Body of pancreas (tissue), 4 donors: ENCODE results near the gene MVB12B. TPM values are rescaled to one million over a fixed set of nuclear protein-coding genes. Genes with fewer than 3 reads are reported as not detected.
A peak's percentile ranks its signal among the peaks of the same experiment; 100 is the strongest.

Experiments
- ATAC-seq: fragments of 150-250 bp; one replicate; pipeline ENCODE4 v1.9.1; 2016
- DNase-seq, 4 donors: peaks; one replicate each; pipeline ENCODE4 v3.0.0-alpha.2; 2019
- H3K27ac ChIP-seq, 4 donors: fragments of 200-600 bp; sonication (generic); 1 replicate in 3 of 4; 2 replicates in 1 of 4; pipeline versions ENCODE4 v1.5.1 to v1.6.1; 2016 to 2019; ENCODE audit warnings: mild to moderate bottlenecking in 1 of 4, mixed read lengths in 1 of 4, moderate library complexity in 1 of 4
- H3K27me3 ChIP-seq, 2 donors: fragments of 200-600 bp; sonication (generic); one replicate each; pipeline ENCODE4 v1.6.0; 2016; ENCODE audit warnings: mild to moderate bottlenecking in 1 of 2
- H3K36me3 ChIP-seq, 2 donors: fragments of 200-600 bp; sonication (generic); replicated peaks in 1 of 2; 2 replicates each; pipeline ENCODE4 v1.5.1; 2016; ENCODE audit warnings: low read depth in 2 of 2; ENCODE audit not compliant: insufficient read depth in 1 of 2
- H3K4me1 ChIP-seq: fragments of 200-600 bp; sonication (generic); one replicate; pipeline ENCODE4 v1.6.0; 2016
- H3K4me3 ChIP-seq, 2 donors: fragments of 200-600 bp; sonication (generic); 1 replicate in 1 of 2; 2 replicates in 1 of 2; pipeline ENCODE4 v1.5.1; 2016 to 2019
- H3K9me3 ChIP-seq, 3 donors: fragments of 200-600 bp; sonication (generic); 1 replicate in 2 of 3; 2 replicates in 1 of 3; pipeline ENCODE4 v1.5.1; 2016
- POLR2A ChIP-seq, 3 donors: fragments of 450-650 bp; IDR thresholded peaks; one replicate each; pipeline ENCODE4 v1.6.1; 2016; ENCODE audit warnings: antibody characterized with exemption in 3 of 3, mild to moderate bottlenecking in 2 of 3
- WGBS, 2 donors: methylation state at CpG; one replicate each; pipeline ENCODE4 v1.1.5; 2017; 5-methylcytosine and 5-hydroxymethylcytosine counted together
- intact Hi-C: fragments of 100-400 bp; cut with DNase I; formaldehyde crosslinking; loops from one replicate; pipeline ENCODE4 v1.15.1; 2023
- total RNA-seq, 2 donors: library from RNA; depleted of rRNA; stranded (reverse); fragments of >200 nt; gene quantifications; one replicate each; pipeline ENCODE4 v1.1.0, GENCODE V29; 2016
- TF ChIP-seq, protein P1 (sequence below), 7 experiments: fragments of 450-650 bp in 4 of 7; fragments of 200-600 bp in 3 of 7; sonication (generic) in 3 of 7; IDR thresholded peaks; one replicate each; pipeline ENCODE4 v1.5.1; 2016 to 2019; ENCODE audit warnings: antibody characterized with exemption in 7 of 7

Gene MVB12B
- total RNA-seq, 2 donors from 2014 or later = 5.2 to 9.9 TPM

DNA sequence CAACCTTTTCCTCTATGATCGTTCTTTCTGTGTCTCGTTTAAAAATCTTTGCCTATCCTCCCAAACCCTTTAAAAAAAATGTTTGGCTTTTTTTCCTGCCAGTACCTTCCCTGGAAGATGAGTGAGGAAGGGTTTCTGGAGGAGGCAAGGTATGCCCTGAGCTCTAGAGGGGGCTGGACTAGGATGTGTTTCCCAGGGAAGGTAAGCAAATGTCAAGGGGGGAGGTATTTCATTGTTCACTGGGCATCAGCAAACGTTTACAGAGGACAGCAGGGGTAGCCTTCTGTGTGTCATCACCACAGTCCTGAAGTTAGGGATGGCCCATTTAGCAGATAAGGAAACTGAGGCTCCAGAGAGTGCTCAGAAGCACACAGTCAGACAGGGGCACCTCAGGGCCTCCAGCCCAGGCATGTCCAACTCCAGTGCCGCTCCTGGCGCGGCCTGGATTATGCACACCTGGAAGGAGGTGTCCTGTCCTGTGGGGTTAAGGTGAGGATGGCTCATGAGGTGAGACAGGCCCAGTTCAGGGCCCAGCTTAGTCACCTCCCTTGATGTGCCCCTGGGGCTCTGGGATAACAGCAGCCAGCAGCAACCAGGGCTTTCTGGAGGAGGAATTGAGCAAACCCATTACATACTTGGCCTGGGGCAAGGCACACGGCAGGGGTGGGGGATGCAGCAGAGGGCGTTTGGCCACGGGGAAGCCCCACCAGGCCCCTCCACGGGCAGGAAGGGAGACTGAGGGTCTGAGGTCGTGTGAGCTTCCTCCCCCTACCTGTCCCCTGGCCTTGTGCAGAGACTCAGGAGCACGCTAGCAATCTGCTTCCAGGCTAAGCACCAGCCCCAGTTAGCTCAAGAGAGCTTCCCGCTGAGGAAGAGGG, 186.8 kb downstream of the MVB12B start:
- H3K27ac ChIP-seq = no peak overlapping the region
- H3K36me3 ChIP-seq = no peaks in the 10 kb centered on the region
- no peak overlapping the region for H3K4me3 ChIP-seq
- peaks cover 27% of the 10 kb centered on the region for H3K4me1 ChIP-seq
- intact Hi-C loops = no loop called here
- 40 to 73% methylated on average over 8 to 12 of the region's 13 CpGs for WGBS, 2 donors
- TF ChIP-seq, protein P1, sequence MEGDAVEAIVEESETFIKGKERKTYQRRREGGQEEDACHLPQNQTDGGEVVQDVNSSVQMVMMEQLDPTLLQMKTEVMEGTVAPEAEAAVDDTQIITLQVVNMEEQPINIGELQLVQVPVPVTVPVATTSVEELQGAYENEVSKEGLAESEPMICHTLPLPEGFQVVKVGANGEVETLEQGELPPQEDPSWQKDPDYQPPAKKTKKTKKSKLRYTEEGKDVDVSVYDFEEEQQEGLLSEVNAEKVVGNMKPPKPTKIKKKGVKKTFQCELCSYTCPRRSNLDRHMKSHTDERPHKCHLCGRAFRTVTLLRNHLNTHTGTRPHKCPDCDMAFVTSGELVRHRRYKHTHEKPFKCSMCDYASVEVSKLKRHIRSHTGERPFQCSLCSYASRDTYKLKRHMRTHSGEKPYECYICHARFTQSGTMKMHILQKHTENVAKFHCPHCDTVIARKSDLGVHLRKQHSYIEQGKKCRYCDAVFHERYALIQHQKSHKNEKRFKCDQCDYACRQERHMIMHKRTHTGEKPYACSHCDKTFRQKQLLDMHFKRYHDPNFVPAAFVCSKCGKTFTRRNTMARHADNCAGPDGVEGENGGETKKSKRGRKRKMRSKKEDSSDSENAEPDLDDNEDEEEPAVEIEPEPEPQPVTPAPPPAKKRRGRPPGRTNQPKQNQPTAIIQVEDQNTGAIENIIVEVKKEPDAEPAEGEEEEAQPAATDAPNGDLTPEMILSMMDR (IDR thresholded peaks at IDR 0.05) = no peak
- TF ChIP-seq POLR2A (IDR thresholded peaks at IDR 0.05) = no peak
- ATAC-seq (no peak), DNase-seq (no peak)
- peaks cover 0 to 19% of the 10 kb centered on the region in 2 donors for H3K27me3 ChIP-seq
- H3K9me3 ChIP-seq = no peaks in the 10 kb centered on the region

DNA sequence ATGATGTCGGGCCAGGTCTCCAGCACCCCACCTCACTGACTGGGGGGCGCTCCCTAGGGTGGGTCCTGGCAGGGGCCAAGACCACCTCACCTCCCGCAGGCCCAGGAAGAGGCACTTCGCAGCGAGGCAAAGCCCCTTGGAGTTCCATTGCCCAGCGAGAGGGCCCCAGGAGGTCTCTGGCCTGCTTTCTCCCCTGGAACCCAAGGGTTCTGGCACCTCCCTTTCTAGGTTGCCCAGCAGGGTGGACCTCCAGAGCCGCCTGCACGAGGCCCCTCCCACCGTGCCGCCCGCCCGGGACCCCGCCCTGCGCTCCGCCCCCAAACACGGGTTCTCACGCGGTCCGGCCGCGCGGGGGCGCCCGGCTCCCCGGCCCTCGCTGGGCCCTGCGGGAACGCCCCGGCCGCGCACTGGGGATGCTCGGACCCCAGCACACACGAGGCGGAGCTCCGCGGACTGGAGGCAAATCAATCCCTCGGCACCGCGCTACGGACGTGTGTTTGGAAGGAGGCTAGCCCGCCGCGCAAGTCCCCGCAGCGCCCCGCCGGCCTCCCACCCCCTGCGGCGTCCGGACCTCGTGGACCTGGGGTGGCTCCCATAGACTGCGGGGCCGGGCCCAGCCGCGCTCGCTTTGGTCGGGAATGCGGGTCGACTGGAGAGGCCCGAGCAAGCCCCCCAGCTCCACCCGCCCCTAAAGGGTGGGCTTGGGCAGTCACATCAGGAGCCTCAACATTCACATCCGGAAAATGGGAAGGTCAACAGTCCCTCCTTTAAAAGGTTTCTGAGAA, 187.6 kb downstream of the MVB12B start:
- intact Hi-C loops = no loop called here
- Histone ChIP-seq H3K27ac (no peak overlapping the region), H3K27me3 (peaks cover 0 to 19% of the 10 kb centered on the region in 2 donors), H3K4me1 (peaks cover 27% of the 10 kb centered on the region), H3K4me3 (no peak overlapping the region), H3K9me3 (no peaks in the 10 kb centered on the region), H3K36me3 (no peaks in the 10 kb centered on the region)
- no peak for TF ChIP-seq POLR2A (IDR thresholded peaks at IDR 0.05)
- TF ChIP-seq, protein P1 (IDR thresholded peaks at IDR 0.05) = peak in 3 of 7 experiments; percentile 14 to 30 (median 14)
- DNase-seq (peak in 3 of 4 donors; percentile 33 to 56 (median 43)), ATAC-seq (peak; percentile 40)
- WGBS, 2 donors = 8 to 59% methylated on average over 2 to 53 of the region's 63 CpGs

GRCh38 chr9:126515001-126515872, 188.6 kb downstream of the MVB12B start:
- TF ChIP-seq POLR2A (IDR thresholded peaks at IDR 0.05) = no peak
- TF ChIP-seq, protein P1 (IDR thresholded peaks at IDR 0.05) = no peak
- H3K27ac ChIP-seq = peak overlapping the region in 2 of 4 donors; percentile 12 to 27
- intact Hi-C loops = no loop called here
- no peaks in the 10 kb centered on the region for H3K36me3 ChIP-seq
- peaks cover 27% of the 10 kb centered on the region for H3K4me1 ChIP-seq
- H3K9me3 ChIP-seq = no peaks in the 10 kb centered on the region
- WGBS, 2 donors = 30 to 45% methylated on average over 16 to 27 of the region's 27 CpGs
- peak; percentile 79 for ATAC-seq
- H3K4me3 ChIP-seq = no peak overlapping the region
- DNase-seq = peak in 3 of 4 donors; percentile 38 to 56 (median 53)
- peaks cover 0 to 29% of the 10 kb centered on the region in 2 donors for H3K27me3 ChIP-seq

DNA sequence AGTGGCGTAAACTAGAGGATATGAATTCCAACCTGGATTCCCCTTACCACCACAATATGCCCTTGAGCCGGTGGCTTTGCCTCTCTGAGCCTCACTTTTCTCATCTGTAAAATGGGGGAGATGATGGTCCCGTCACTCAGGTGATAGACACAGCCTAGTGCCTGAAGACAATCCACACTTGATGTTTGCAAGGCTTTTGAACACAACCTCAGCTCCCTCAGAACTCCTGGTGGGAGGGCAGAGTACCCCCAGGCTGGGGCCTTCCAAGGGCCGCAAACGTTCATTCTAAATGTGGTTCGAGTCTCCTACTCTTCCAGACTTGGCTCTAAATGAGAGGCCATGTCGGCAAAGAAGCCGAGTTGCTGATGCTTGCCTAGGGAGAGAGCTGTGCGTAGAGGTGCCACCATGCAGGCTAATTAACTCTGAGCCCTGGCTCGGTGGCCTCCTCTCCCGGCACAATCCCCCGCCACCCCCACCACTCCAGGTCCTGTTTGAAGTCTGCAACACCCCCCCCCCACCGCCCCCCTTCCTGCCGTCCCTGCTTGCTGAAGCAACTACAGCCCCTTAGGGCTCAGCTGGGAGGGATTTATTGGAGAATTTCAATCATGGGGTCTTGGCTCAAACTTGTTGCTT, 189.4 kb downstream of the MVB12B start:
- peaks cover 0 to 31% of the 10 kb centered on the region in 2 donors for H3K27me3 ChIP-seq
- no peak for ATAC-seq
- no peak overlapping the region for H3K27ac ChIP-seq
- H3K9me3 ChIP-seq = no peaks in the 10 kb centered on the region
- no peaks in the 10 kb centered on the region for H3K36me3 ChIP-seq
- TF ChIP-seq, protein P1 (IDR thresholded peaks at IDR 0.05) = no peak
- TF ChIP-seq POLR2A (IDR thresholded peaks at IDR 0.05) = no peak
- WGBS, 2 donors = 57 to 60% methylated on average over 10 to 13 of the region's 14 CpGs
- intact Hi-C loops = no loop called here
- H3K4me1 ChIP-seq = peaks cover 27% of the 10 kb centered on the region
- no peak for DNase-seq
- H3K4me3 ChIP-seq = no peak overlapping the region
